ENCODE measurements around the gene FGF12.
"Not testable (repeated sequence)": the region's sequence is repeated elsewhere in the genome, so short reads cannot be mapped to it uniquely, and the experiment has no call there.

FGF12 gene

GRCh38 chr3:192577271-192577670 is 150.1 kb downstream of the FGF12 start:
- Mint-ChIP-seq H3K9me3 (no peaks in the 10 kb centered on the region), H3K4me1 (no peaks in the 10 kb centered on the region), H3K36me3 (ENCODE audit: low read depth) (no peaks in the 10 kb centered on the region), H3K27ac (no peak overlapping the region), H3K4me3 (no peak overlapping the region), H3K27me3 (ENCODE audit: low read depth) (peaks cover 11% of the 10 kb centered on the region)
- TF ChIP-seq CTCF (IDR thresholded peaks at IDR 0.05; ENCODE audit: unreplicated experiment in 3 of 3): no peak

DNA sequence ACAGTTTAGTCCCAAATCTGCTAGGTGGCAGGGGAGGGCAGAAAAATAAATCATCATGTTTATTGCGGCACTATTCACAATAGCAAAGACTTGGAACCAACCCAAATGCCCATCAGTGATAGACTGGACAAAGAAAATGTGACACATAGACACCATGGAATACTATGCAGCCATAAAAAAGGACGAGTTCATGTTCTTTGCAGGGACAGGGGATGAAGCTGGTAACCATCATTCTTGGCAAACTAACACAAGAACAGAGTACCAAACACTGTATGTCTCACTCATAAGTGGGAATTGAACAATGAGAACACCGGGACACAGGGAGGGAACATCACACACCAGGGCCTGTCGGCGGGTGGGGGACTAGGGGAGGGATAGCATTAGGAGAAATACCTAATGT is 150.6 kb downstream of the FGF12 start:
- not testable (repeated sequence) for H3K4me3 Mint-ChIP-seq; H3K36me3 Mint-ChIP-seq (ENCODE audit: low read depth); H3K9me3 Mint-ChIP-seq; H3K27ac Mint-ChIP-seq; H3K4me1 Mint-ChIP-seq
- peaks cover 15% of the 10 kb centered on the region for H3K27me3 Mint-ChIP-seq (ENCODE audit: low read depth)

DNA sequence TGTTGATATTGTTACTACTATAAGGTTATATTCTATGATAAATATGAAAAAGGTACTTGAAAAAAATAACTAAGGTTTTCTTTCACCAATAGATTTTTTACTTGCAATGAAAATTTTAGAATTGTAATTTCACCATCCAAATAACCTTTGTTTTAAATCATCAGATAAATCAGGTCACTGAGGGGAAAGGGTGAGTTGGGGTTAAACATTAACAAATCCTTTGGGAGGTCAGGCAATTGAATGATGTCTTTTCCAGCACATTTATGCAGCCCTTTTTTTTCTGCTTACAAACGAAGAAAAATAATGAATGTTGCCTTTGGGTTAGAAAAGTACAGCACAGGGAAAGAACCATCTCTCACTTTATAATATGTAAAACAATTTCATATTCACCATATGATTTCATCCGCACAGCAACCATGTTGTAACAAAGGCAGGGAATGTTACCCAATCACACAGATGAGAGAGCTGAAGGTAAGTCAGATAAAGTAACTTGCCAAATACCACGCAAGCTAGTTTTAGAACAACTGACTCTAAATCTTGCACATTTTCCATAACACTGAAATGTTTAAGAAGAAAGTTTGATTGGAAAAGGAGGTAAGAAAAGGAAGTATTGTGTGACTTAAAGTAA is 151.3 kb downstream of the FGF12 start:
- H3K9me3 Mint-ChIP-seq: no peaks in the 10 kb centered on the region

DNA sequence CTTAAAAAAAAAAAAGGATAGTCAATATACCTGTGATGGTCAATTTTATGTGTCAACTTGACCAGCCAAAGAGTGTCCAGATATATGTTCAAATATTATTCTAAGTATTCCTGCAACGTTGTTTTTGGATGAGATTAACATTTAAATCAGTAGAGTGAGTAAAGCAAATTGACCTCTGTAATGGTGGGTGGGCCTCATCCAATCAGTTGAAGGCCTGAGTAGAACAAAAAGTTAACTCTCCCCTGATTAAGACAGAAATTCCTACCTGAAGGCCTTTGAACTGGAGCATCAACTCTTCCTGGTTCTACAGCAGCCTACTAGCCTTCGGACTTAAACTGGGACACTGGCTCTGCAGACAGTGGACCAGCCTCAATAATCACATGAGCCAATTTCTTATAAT is 154.1 kb downstream of the FGF12 start:
- Mint-ChIP-seq H3K9me3 (no peaks in the 10 kb centered on the region), H3K4me1 (no peaks in the 10 kb centered on the region), H3K27me3 (ENCODE audit: low read depth) (peaks cover 19% of the 10 kb centered on the region)

More for the DNA sequence above, 151.3 kb downstream of the FGF12 start:
- TF ChIP-seq CTCF (IDR thresholded peaks at IDR 0.05; ENCODE audit: unreplicated experiment in 3 of 3): no peak
- Mint-ChIP-seq H3K4me3 (no peak overlapping the region), H3K4me1 (no peaks in the 10 kb centered on the region), H3K36me3 (ENCODE audit: low read depth) (no peaks in the 10 kb centered on the region), H3K27me3 (ENCODE audit: low read depth) (peaks cover 19% of the 10 kb centered on the region), H3K27ac (no peak overlapping the region)

DNA sequence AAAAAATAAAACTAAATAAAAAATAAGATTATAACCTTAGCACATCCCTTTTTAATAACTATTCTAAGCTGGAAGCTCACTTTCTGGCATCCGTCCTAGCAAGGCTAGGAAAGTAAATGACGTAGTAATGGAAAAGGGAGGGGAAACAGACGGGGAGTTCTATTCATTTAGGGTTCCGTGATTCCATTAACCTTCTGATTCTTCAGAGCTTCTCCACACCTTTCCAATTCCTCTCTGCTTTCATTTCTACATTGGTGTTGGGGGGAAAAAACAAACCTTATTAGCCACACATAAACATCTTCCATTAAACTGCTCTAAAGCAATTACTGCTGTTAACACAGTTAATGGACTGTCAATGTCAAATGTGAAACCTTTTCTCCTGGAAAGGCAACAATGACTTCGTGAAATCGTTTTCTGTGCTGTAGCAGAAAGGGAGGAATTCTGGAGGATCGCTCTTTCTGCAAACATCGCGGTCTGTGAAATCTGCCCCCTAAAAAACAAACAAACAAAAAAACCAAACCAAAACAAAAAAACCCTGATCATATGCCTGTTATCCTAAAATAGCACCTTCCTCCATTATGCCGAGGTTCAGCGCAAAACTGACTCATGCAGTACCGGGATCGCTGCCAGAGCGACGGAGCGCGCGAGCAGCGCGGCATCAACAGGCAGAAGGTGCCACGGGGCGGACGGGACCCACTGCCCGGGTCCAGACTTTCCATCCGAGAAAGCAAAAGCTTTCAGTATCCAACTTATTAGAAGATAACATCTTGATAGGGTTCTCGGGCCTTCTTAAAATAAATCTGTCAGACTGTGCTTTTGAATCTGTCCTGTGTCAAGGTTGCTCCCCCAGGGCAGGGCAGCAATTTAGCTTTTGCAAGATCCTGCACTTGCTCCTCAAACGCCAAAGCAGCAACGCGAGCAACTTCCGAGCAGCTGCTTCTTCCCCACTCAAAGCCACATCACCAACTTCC is 156.2 kb downstream of the FGF12 start:
- no peaks in the 10 kb centered on the region for H3K9me3 Mint-ChIP-seq
- TF ChIP-seq CTCF (IDR thresholded peaks at IDR 0.05; ENCODE audit: unreplicated experiment in 3 of 3): no peak
- H3K27me3 Mint-ChIP-seq (ENCODE audit: low read depth): peaks cover 15% of the 10 kb centered on the region
- H3K4me1 Mint-ChIP-seq: peaks cover 4% of the 10 kb centered on the region
- no peaks in the 10 kb centered on the region for H3K36me3 Mint-ChIP-seq (ENCODE audit: low read depth)
- no peak overlapping the region for H3K27ac Mint-ChIP-seq
- H3K4me3 Mint-ChIP-seq: peak overlapping the region; percentile 46 to 69 (median 61)

More for the DNA sequence above, 154.1 kb downstream of the FGF12 start:
- H3K36me3 Mint-ChIP-seq (ENCODE audit: low read depth): no peaks in the 10 kb centered on the region
- H3K4me3 Mint-ChIP-seq: no peak overlapping the region
- TF ChIP-seq CTCF (IDR thresholded peaks at IDR 0.05; ENCODE audit: unreplicated experiment in 3 of 3): no peak
- H3K27ac Mint-ChIP-seq: no peak overlapping the region

DNA sequence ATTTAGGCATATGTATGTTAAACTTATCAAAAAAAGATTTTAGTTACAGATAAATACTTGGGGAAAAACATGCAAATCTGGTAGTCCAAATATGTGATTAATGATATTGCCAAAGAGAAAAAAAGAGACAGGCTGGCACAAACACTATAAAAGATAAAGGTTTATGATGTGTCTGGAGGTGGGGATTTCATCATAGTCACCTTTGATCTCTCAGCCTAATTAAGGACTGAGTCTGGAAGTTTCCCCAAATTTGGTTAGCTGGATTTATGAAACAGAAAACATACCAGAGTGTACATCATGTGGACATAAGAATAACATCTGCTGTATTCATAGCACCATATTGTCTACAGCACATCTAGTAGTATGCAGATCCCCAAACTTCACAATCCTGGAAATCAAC is 157.0 kb downstream of the FGF12 start:
- no peak overlapping the region for H3K4me3 Mint-ChIP-seq
- no peaks in the 10 kb centered on the region for H3K36me3 Mint-ChIP-seq (ENCODE audit: low read depth)
- peaks cover 4% of the 10 kb centered on the region for H3K4me1 Mint-ChIP-seq
- H3K27me3 Mint-ChIP-seq (ENCODE audit: low read depth): peaks cover 19% of the 10 kb centered on the region
- no peak overlapping the region for H3K27ac Mint-ChIP-seq
- H3K9me3 Mint-ChIP-seq: no peaks in the 10 kb centered on the region
- no peak for TF ChIP-seq CTCF (IDR thresholded peaks at IDR 0.05; ENCODE audit: unreplicated experiment in 3 of 3)
